ENCODE measurements around the gene CCBE1.
"Not testable (repeated sequence)": the region's sequence is repeated elsewhere in the genome, so short reads cannot be mapped to it uniquely, and the experiment has no call there.

Gene CCBE1

GRCh38 chr18:59715445-59715844 is 18.2 kb upstream of the CCBE1 start:
- DNase-seq (ENCODE audit: low read depth in 2 of 2), result no peak

GRCh38 chr18:59714096-59714495 is 16.9 kb upstream of the CCBE1 start:
- DNase-seq (ENCODE audit: low read depth in 2 of 2), result not testable (repeated sequence)

- DNase-seq (ENCODE audit: low read depth in 2 of 2), result no peak
Observed at GRCh38 chr18:59712311-59712710, 15.1 kb upstream of the CCBE1 start.

- DNase-seq (ENCODE audit: low read depth in 2 of 2), result no peak
Observed at GRCh38 chr18:59708988-59709387, 11.8 kb upstream of the CCBE1 start.

GRCh38 chr18:59707306-59707705 is 10.1 kb upstream of the CCBE1 start:
- DNase-seq (ENCODE audit: low read depth in 2 of 2), result no peak

- no peak for DNase-seq (ENCODE audit: low read depth in 2 of 2)
Observed at GRCh38 chr18:59706499-59706898, 9.3 kb upstream of the CCBE1 start.

- no peak for DNase-seq (ENCODE audit: low read depth in 2 of 2)
Observed at GRCh38 chr18:59705145-59705544, 7.9 kb upstream of the CCBE1 start.

GRCh38 chr18:59704146-59704545 is 6.9 kb upstream of the CCBE1 start:
- no peak for DNase-seq (ENCODE audit: low read depth in 2 of 2)

GRCh38 chr18:59701272-59701671 is 4.0 kb upstream of the CCBE1 start:
- DNase-seq (ENCODE audit: low read depth in 2 of 2), result no peak

- DNase-seq (ENCODE audit: low read depth in 2 of 2), result no peak
Observed at GRCh38 chr18:59700535-59700967, 3.3 kb upstream of the CCBE1 start.

- no peak for DNase-seq (ENCODE audit: low read depth in 2 of 2)
Observed at GRCh38 chr18:59699750-59700534, 2.7 kb upstream of the CCBE1 start.

- DNase-seq (ENCODE audit: low read depth in 2 of 2), result no peak
Observed at GRCh38 chr18:59699061-59699460, 1.8 kb upstream of the CCBE1 start.

GRCh38 chr18:59696311-59697235 is 650 bp downstream of the CCBE1 start:
- no peak for DNase-seq (ENCODE audit: low read depth in 2 of 2)

- no peak for DNase-seq (ENCODE audit: low read depth in 2 of 2)
Observed at GRCh38 chr18:59695551-59695950, 1.7 kb downstream of the CCBE1 start.

- no peak for DNase-seq (ENCODE audit: low read depth in 2 of 2)
Observed at GRCh38 chr18:59694824-59695223, 2.4 kb downstream of the CCBE1 start.

- peak in 1 of 2 experiments; percentile 50 for DNase-seq (ENCODE audit: low read depth in 2 of 2)
Observed at GRCh38 chr18:59691996-59692395, 5.2 kb downstream of the CCBE1 start.

- DNase-seq (ENCODE audit: low read depth in 2 of 2), result peak; percentile 84 to 86
Observed at GRCh38 chr18:59690996-59691395, 6.2 kb downstream of the CCBE1 start.

GRCh38 chr18:59690186-59690982 is 6.8 kb downstream of the CCBE1 start:
- no peak for DNase-seq (ENCODE audit: low read depth in 2 of 2)

- DNase-seq (ENCODE audit: low read depth in 2 of 2), result no peak
Observed at GRCh38 chr18:59689756-59690155, 7.5 kb downstream of the CCBE1 start.

GRCh38 chr18:59686260-59686659 is 11.0 kb downstream of the CCBE1 start:
- DNase-seq (ENCODE audit: low read depth in 2 of 2), result no peak

- DNase-seq (ENCODE audit: low read depth in 2 of 2), result no peak
Observed at GRCh38 chr18:59685501-59685900, 11.7 kb downstream of the CCBE1 start.

- DNase-seq (ENCODE audit: low read depth in 2 of 2), result no peak
Observed at GRCh38 chr18:59684777-59685176, 12.4 kb downstream of the CCBE1 start.

Measured in fibroblast of skin of left quadriceps (primary cell).